BJ (cell line): ENCODE results near the gene ABHD8. TPM values are rescaled to one million over a fixed set of nuclear protein-coding genes. Genes with fewer than 3 reads are reported as not detected.
"Not testable (repeated sequence)": the region's sequence is repeated elsewhere in the genome, so short reads cannot be mapped to it uniquely, and the experiment has no call there.

Experiments
- CTCF ChIA-PET: fragments of 350-600 bp; formaldehyde crosslinking; extraction: SDS; loops from one replicate; lab custom pipeline; 2021; ENCODE audit warnings: antibody characterized with exemption, inconsistent platforms; lab: Yijun Ruan, JAX
- POLR2A ChIA-PET: fragments of 300-600 bp; sonication (Branson Sonifier 250); formaldehyde crosslinking; extraction: SDS; loops from one replicate; lab custom pipeline; 2021; ENCODE audit warnings: antibody characterized with exemption; lab: Charles Lee
- DNase-seq: peaks from one replicate; pipeline ENCODE4 v3.0.0-alpha.2; 2011; ENCODE audit warnings: low read depth
- H3K27me3 ChIP-seq: 2 replicates; pipeline ENCODE4 v1.6.0; 2011; ENCODE audit warnings: low read length; ENCODE audit not compliant: control insufficient read depth, insufficient read depth
- H3K36me3 ChIP-seq: 2 replicates; pipeline ENCODE4 v1.5.1; 2011; ENCODE audit warnings: low read length; ENCODE audit not compliant: control insufficient read depth, insufficient read depth
- H3K4me3 ChIP-seq: 2 replicates; pipeline ENCODE4 v1.5.1; 2011; ENCODE audit warnings: low read depth, mild to moderate bottlenecking, control low read depth, low read length
- CTCF ChIP-seq: IDR thresholded peaks from 2 replicates; pipeline ENCODE4 v1.5.1; 2011; ENCODE audit warnings: low read depth, mild to moderate bottlenecking, control low read depth, inconsistent platforms, low read length, moderate library complexity; ENCODE audit not compliant: insufficient read depth
- polyA plus RNA-seq: library from polyadenylated mRNA; depleted of rRNA; stranded (reverse); fragments of >200 nt; gene quantifications from 2 replicates; pipeline ENCODE4 v1.2.3, GENCODE V29; 2011

The ABHD8 gene
- polyA plus RNA-seq, 1 experiment, result 11.0 TPM

GRCh38 chr19:17296976-17297375 is 6.2 kb downstream of the ABHD8 start:
- Histone ChIP-seq H3K4me3 (no peak overlapping the region), H3K27me3 (no peaks in the 10 kb centered on the region), H3K36me3 (peaks cover 6% of the 10 kb centered on the region)
- CTCF ChIA-PET, result interaction anchor here (1.3 kb wide), 1 partner anchor 89 kb away, joined by 7 read pairs; no protein-coding TSS in a partner anchor
- TF ChIP-seq CTCF, result no peak
- DNase-seq, result no peak
- POLR2A ChIA-PET, result no interaction called here

- H3K36me3 ChIP-seq, result peaks cover 6% of the 10 kb centered on the region
- DNase-seq, result no peak
- CTCF ChIA-PET, result interaction anchor here (1.3 to 1.6 kb wide), 2 partner anchors 13 to 90 kb away, joined by 4 to 5 read pairs; no protein-coding TSS in a partner anchor
- POLR2A ChIA-PET, result no interaction called here
- TF ChIP-seq CTCF, result no peak
- no peak overlapping the region for H3K4me3 ChIP-seq
- no peaks in the 10 kb centered on the region for H3K27me3 ChIP-seq
Measured at GRCh38 chr19:17296273-17296672, 7.0 kb downstream of the ABHD8 start.

- POLR2A ChIA-PET, DNase-seq, H3K36me3 ChIP-seq, H3K4me3 ChIP-seq, H3K27me3 ChIP-seq: not testable (repeated sequence)
- CTCF ChIA-PET, result interaction anchor here (1.3 to 5.3 kb wide), 3 partner anchors 8 to 91 kb away, joined by 4 to 52 read pairs (median 5); partner anchors contain the start of genes ABHD8 and MRPL34
Measured at GRCh38 chr19:17295551-17295950, 7.7 kb downstream of the ABHD8 start.

- no peak for DNase-seq
- TF ChIP-seq CTCF, result no peak
- POLR2A ChIA-PET, result no interaction called here
Measured at GRCh38 chr19:17294051-17294891, 9.0 kb downstream of the ABHD8 start.

GRCh38 chr19:17293605-17294004 is 9.6 kb downstream of the ABHD8 start:
- no peak for TF ChIP-seq CTCF
- DNase-seq, result no peak
- H3K36me3 ChIP-seq, result peaks cover 4% of the 10 kb centered on the region
- ChIA-PET CTCF (interaction anchor here (1.0 to 5.3 kb wide), 5 partner anchors 10 to 566 kb away, joined by 3 to 52 read pairs (median 24); partner anchors contain the start of genes ABHD8, ANKLE1, MRPL34 and RPL18A), POLR2A (no interaction called here)
- H3K27me3 ChIP-seq, result no peaks in the 10 kb centered on the region
- no peak overlapping the region for H3K4me3 ChIP-seq

More at GRCh38 chr19:17294051-17294891, 9.0 kb downstream of the ABHD8 start:
- Histone ChIP-seq H3K27me3 (no peaks in the 10 kb centered on the region), H3K4me3 (no peak overlapping the region), H3K36me3 (peaks cover 6% of the 10 kb centered on the region)
- CTCF ChIA-PET, result interaction anchor here (0.5 to 5.3 kb wide), 2 partner anchors 9 to 45 kb away, joined by 3 to 52 read pairs; partner anchors contain the start of genes ABHD8 and MRPL34
